ENCODE data around the gene NIPAL3. TPM values are rescaled to one million over a fixed set of nuclear protein-coding genes. Genes with fewer than 3 reads are reported as not detected.

Gene NIPAL3
- total RNA-seq, 4 donors from 2014 or later, result 4.3 to 8.7 (median 5.8) TPM

DNA sequence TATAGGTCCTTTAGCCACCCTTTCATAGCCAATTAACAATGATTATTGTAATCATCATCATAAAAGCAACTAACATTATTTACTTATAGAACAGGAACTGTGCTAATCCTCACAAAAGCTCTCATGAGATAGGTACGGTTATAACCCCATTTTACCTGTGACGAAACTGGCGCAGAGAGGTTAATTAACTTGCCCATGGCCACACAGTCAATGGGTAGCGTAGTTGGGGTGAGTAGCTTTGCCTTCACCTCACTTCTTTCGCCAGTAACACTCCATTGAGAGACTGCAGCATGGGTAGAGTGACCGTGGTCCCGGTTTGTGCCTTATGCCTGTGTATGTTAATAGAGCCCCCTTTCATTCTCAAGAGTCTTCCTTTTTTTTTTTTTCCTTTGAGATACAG, 10.3 kb downstream of the NIPAL3 start:
- peaks cover 0 to 3% of the 10 kb centered on the region in 2 donors for H3K4me1 ChIP-seq
- H3K27me3 ChIP-seq, result no peaks in the 10 kb centered on the region
- H3K9me3 ChIP-seq, result no peaks in the 10 kb centered on the region
- DNase-seq (no peak), ATAC-seq (no peak)
- H3K27ac ChIP-seq, result no peak overlapping the region
- no peak overlapping the region for H3K4me3 ChIP-seq
- H3K36me3 ChIP-seq, result no peaks in the 10 kb centered on the region
- intact Hi-C loops (cut with DNase I; ENCODE audit: low total_unique reads), result no loop called here
- in situ Hi-C loops (cut with MboI; ENCODE audit: low sequenced_read_pairs in 4 of 4), result no loop called here
- TF ChIP-seq, protein P1, sequence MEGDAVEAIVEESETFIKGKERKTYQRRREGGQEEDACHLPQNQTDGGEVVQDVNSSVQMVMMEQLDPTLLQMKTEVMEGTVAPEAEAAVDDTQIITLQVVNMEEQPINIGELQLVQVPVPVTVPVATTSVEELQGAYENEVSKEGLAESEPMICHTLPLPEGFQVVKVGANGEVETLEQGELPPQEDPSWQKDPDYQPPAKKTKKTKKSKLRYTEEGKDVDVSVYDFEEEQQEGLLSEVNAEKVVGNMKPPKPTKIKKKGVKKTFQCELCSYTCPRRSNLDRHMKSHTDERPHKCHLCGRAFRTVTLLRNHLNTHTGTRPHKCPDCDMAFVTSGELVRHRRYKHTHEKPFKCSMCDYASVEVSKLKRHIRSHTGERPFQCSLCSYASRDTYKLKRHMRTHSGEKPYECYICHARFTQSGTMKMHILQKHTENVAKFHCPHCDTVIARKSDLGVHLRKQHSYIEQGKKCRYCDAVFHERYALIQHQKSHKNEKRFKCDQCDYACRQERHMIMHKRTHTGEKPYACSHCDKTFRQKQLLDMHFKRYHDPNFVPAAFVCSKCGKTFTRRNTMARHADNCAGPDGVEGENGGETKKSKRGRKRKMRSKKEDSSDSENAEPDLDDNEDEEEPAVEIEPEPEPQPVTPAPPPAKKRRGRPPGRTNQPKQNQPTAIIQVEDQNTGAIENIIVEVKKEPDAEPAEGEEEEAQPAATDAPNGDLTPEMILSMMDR (IDR thresholded peaks at IDR 0.05 in 4 of 5, conservative IDR thresholded peaks at IDR 0.05 in 1 of 5), result no peak
- no peak for TF ChIP-seq POLR2A (IDR thresholded peaks at IDR 0.05)

DNA sequence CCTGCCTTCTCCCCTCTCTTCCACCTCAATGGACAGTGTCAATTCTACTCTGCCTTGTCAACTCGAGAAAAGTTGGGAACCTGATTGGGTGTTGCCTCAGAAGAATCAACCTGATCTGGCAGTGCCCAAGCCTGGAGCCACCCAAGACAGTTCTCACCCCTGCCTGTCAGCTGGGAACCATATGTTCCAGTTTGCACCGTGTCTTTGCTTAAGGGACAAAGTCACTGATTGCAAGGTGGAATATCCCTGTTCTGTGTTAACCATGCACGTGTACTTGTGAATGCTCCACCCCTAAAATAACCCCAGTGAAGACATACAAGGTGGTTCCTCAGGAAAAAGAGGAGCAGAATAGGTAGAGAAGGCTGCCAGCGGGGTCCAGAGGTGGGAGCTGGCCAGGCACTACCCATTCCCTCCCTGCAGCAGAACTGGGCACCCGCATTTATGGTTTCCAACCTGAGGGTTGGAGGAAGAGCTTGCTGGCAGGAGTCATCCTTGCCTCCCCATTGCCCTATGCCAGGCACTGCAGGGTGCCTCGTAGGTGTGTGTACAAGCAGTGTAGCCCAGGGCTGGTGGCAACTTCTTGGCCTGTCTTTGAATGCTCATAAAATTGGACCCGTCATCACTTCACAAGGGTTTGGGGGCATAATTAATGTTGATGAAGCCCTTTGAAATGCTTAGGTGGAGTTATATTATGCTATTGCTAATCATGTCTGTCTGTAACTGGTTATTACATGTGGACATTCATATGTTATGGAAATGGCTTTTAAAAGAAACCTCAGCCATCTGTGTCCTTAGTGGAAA, 11.3 kb downstream of the NIPAL3 start:
- Histone ChIP-seq H3K4me1 (peaks cover 0 to 3% of the 10 kb centered on the region in 2 donors), H3K9me3 (no peaks in the 10 kb centered on the region), H3K27me3 (no peaks in the 10 kb centered on the region), H3K36me3 (no peaks in the 10 kb centered on the region), H3K4me3 (no peak overlapping the region), H3K27ac (no peak overlapping the region)
- intact Hi-C loops (cut with DNase I; ENCODE audit: low total_unique reads), result no loop called here
- in situ Hi-C loops (cut with MboI; ENCODE audit: low sequenced_read_pairs in 4 of 4), result no loop called here
- DNase-seq (no peak), ATAC-seq (no peak)
- TF ChIP-seq, protein P1 (IDR thresholded peaks at IDR 0.05 in 4 of 5, conservative IDR thresholded peaks at IDR 0.05 in 1 of 5), result no peak
- no peak for TF ChIP-seq POLR2A (IDR thresholded peaks at IDR 0.05)

DNA sequence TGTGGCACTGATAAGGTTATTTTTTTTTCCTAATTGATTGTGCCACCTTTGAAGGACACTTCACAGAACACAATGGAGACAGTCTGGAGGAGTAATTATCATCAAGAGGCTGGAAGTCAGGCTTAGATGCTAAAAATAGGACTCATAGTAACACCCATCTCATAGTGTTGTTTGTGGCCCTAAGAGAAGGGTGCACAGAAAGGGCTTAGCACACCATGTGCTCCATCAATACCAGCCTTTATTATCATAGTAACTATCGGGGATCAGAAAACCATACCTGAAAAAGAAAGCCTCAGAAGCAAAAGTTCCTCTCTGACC, 11.9 kb downstream of the NIPAL3 start:
- in situ Hi-C loops (cut with MboI; ENCODE audit: low sequenced_read_pairs in 4 of 4), result no loop called here
- intact Hi-C loops (cut with DNase I; ENCODE audit: low total_unique reads), result no loop called here

DNA sequence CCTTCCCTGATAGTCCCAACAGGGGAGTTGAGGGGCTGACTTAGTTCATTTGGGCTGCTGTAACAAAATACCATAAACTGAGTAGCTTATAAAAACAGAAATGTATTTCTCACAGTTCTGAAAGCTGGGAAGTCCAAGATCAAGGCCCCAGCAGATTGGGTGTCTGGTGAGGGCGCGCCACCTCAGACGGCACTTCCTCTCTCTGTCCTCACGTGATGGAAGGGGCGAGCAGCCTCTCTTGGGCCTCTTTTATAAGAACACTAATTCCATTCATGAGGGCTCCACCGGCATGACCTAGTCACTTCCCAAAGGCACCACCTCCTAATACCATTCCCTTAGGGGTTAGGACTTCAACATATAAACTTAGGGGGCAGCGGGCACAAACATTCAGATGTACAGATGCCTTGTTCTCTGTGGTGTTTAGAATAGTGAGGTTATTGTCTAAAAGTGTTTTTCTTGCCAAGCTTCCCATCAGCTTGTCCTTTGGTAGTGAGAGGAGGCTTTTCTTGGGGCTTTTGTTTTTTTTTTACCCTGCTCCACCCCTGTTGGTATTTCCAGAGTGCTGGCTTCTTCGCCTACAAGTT, 20.3 kb downstream of the NIPAL3 start:
- H3K27me3 ChIP-seq, result no peaks in the 10 kb centered on the region
- TF ChIP-seq POLR2A (IDR thresholded peaks at IDR 0.05), result no peak
- TF ChIP-seq, protein P1 (IDR thresholded peaks at IDR 0.05 in 4 of 5, conservative IDR thresholded peaks at IDR 0.05 in 1 of 5), result no peak
- DNase-seq, result no peak
- ATAC-seq, result no peak
- peaks cover 0 to 3% of the 10 kb centered on the region in 2 donors for H3K4me1 ChIP-seq
- no peak overlapping the region for H3K27ac ChIP-seq
- H3K36me3 ChIP-seq, result no peaks in the 10 kb centered on the region
- H3K9me3 ChIP-seq, result no peaks in the 10 kb centered on the region
- intact Hi-C loops (cut with DNase I; ENCODE audit: low total_unique reads) (no loop called here), in situ Hi-C loops (cut with MboI; ENCODE audit: low sequenced_read_pairs in 4 of 4) (no loop called here)
- no peak overlapping the region for H3K4me3 ChIP-seq

More for the DNA sequence above, 11.9 kb downstream of the NIPAL3 start:
- no peaks in the 10 kb centered on the region for H3K27me3 ChIP-seq
- H3K4me1 ChIP-seq, result peaks cover 0 to 3% of the 10 kb centered on the region in 2 donors
- no peak overlapping the region for H3K4me3 ChIP-seq
- no peaks in the 10 kb centered on the region for H3K9me3 ChIP-seq
- TF ChIP-seq, protein P1 (IDR thresholded peaks at IDR 0.05 in 4 of 5, conservative IDR thresholded peaks at IDR 0.05 in 1 of 5), result no peak
- no peak for TF ChIP-seq POLR2A (IDR thresholded peaks at IDR 0.05)
- DNase-seq, result no peak
- ATAC-seq, result no peak
- H3K36me3 ChIP-seq, result no peaks in the 10 kb centered on the region
- H3K27ac ChIP-seq, result no peak overlapping the region
